Caki2 (cell line): ENCODE data around the gene UGT1A5. TPM values are rescaled to one million over a fixed set of nuclear protein-coding genes. Genes with fewer than 3 reads are reported as not detected.
"Not testable (repeated sequence)": the region's sequence is repeated elsewhere in the genome, so short reads cannot be mapped to it uniquely, and the experiment has no call there.

Experiments used
- DNase-seq: peaks from one replicate; pipeline ENCODE4 v3.0.0-alpha.2; 2015; ENCODE audit warnings: low read depth
- in situ Hi-C: cut with HindIII; loops from 2 replicates; pipeline ENCODE4 v1.10.0; 2016; ENCODE audit warnings: low sequenced_read_pairs, low pct_unique_long_range_greater_than_20kb, mixed read lengths
- total RNA-seq: library from RNA; depleted of rRNA; stranded (reverse); fragments of >200 nt; shearing (Covaris generic); gene quantifications from 2 replicates; pipeline ENCODE4 v1.2.3, GENCODE V29; 2014; ENCODE audit warnings: low replicate concordance

The UGT1A5 gene
- total RNA-seq, 1 experiment from 2014 or later = not detected

DNA sequence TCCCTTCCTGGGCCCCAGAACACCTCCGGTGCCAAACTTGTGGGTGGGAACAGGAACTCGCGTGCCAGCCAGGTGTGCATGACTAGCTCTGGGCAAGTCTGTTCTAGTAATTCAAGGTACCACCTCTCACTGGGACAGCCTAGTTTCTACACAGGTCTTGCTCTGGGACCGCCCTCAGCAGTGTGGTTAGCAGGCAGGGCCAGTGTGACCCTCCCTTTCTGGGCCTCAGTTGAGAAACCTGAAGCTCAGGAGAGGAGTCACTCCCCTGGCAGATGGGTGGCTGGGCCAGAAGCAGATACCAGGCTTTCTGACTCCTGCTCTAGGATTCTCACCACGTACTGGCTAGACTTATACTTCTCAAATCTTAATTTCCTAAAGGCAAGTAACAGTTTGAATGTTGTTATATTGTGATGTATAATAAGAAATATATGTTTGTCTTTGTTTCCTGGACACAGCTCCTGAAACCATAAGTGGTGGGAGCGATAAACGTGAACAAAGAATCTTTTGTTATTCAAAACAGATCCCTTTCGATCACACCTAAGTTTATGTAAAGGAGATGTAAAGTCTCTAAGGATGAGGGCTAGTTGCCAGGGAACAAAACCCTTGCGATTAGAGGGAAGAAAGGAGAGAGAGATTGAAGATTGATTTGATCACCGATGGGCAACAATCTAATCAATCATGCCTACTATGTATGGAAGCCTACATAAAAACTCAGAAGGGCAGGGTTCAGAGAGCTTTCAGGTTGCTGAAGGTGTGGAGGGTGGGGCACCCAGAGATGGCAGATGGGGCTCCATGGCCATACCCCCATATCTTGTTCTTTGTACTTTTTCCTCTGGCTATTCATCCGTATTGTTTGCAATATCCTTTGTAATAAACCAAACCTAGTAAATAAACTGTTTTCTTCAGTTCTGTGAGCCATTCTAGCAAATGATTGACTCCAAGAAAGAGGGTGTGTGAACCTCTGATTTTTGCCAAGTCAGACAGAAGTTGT lies 21.0 kb upstream of the UGT1A5 start:
- DNase-seq = peak; percentile 72
- in situ Hi-C loops = no loop called here

- DNase-seq = peak; percentile 79
- in situ Hi-C loops = no loop called here
Measured at GRCh38 chr2:233692648-233693047, 20.1 kb upstream of the UGT1A5 start, which contains the start of gene UGT1A6. TSS of gene UGT1A6 (plus strand) at chr2:233692890. CDS start at chr2:233693005, 115 bp downstream.

GRCh38 chr2:233693963-233694362 lies 18.7 kb upstream of the UGT1A5 start:
- DNase-seq = no peak
- in situ Hi-C loops = no loop called here

- no peak for DNase-seq
- in situ Hi-C loops = no loop called here
Measured at GRCh38 chr2:233698740-233699139, 14.0 kb upstream of the UGT1A5 start.

GRCh38 chr2:233699424-233700027 lies 13.2 kb upstream of the UGT1A5 start:
- no peak for DNase-seq
- in situ Hi-C loops = no loop called here

GRCh38 chr2:233700028-233700635 lies 12.6 kb upstream of the UGT1A5 start:
- peak; percentile 91 for DNase-seq
- in situ Hi-C loops = no loop called here

GRCh38 chr2:233700842-233701241 lies 11.9 kb upstream of the UGT1A5 start:
- in situ Hi-C loops, DNase-seq: not testable (repeated sequence)

GRCh38 chr2:233702238-233702637 lies 10.5 kb upstream of the UGT1A5 start:
- in situ Hi-C loops = no loop called here
- no peak for DNase-seq

GRCh38 chr2:233705911-233706506 lies 6.7 kb upstream of the UGT1A5 start:
- in situ Hi-C loops = no loop called here
- no peak for DNase-seq

DNA sequence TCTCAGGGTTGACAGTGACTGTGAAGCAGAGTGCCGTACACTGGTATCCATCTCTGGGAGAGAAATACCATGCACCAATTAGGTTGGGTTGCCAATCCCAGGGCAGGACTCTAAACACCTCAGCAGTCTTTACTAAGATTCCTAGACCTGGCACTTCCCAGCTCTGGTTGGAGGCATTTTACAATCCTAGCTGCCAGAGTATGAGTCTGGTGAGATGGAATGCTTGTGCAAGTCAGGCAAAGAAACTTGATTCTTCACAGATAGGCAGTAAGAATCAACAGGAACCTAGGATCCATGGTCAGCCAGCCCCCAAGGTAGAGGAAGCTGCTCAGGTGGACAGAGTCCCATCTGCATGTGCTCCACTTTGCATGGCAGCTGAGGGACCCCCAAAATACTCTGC lies 6.0 kb upstream of the UGT1A5 start:
- in situ Hi-C loops = no loop called here
- DNase-seq = no peak

- in situ Hi-C loops = no loop called here
- DNase-seq = no peak
Measured at GRCh38 chr2:233707940-233708644, 4.6 kb upstream of the UGT1A5 start.

DNA sequence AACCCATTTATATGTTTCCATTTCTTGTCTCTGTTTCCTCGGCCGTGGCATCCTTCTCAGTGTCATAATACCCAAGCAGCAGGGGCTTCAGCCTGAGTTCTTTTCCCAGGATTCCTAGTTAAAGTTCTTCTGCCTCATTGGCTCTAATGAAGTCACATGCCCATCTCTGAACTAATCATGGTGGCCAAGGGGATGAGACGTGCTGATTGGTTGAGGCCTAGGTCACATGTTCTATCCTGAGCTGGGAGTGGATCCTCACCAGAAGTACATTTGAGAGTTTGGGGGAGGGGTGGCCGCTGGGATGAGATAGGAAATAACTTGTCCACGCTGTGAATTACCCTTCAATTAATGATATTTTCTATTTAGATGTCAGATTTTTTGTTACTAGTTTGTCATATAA lies 3.8 kb upstream of the UGT1A5 start:
- DNase-seq = peak; percentile 72
- in situ Hi-C loops = no loop called here

GRCh38 chr2:233711312-233712008 lies 1.2 kb upstream of the UGT1A5 start:
- peak; percentile 48 for DNase-seq
- in situ Hi-C loops = no loop called here

- in situ Hi-C loops = no loop called here
- no peak for DNase-seq
Measured at GRCh38 chr2:233713262-233713615, 532 bp downstream of the UGT1A5 start.

DNA sequence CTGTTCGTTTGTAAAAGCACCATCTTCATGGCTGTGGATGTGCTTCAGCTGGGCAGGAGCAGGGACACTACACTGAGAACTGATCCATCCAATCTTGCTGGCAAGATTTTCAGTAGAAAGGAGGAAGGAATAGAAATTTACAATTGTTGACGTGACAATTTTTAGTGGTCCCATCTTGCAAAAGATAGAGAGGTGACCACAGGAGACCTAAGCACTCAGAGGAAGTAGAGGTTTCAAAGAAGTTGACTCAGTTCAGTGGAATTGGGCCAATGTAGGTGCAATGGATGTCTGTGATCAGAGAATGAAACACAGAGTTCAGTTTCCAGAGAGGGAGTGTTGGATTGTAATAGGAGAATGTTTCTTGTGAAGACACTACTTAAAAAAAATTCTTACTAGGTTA lies 1.4 kb downstream of the UGT1A5 start:
- in situ Hi-C loops = no loop called here
- no peak for DNase-seq

DNA sequence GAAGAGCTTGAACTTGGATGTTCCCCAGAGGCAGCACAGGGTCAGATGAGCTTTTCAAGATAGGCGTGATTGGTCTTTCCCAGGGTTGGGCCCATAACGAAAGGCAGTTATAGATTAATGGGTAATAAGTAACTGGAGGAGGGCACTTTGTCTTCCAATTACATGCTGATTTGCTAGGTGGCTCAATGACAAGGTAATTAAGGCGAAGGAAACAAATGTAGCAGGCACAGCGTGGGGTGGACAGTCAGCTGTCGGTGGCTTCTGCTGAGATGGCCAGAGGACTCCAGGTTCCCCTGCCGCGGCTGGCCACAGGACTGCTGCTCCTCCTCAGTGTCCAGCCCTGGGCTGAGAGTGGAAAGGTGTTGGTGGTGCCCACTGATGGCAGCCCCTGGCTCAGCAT lies 5.8 kb downstream of the UGT1A5 start, which contains the start of gene UGT1A4:
UGT1A4 (plus strand) TSS at position 185 of the 400 bp plus-strand sequence; CDS start at position 270, 85 bp downstream.
- no peak for DNase-seq
- in situ Hi-C loops = no loop called here

GRCh38 chr2:233728723-233729301 lies 16.1 kb downstream of the UGT1A5 start, which contains the start of gene UGT1A3:
TSS of gene UGT1A3 (plus strand) at chr2:233729042. CDS start at chr2:233729127, 85 bp downstream.
- in situ Hi-C loops = no loop called here
- DNase-seq = peak; percentile 61
